ENCODE results near the gene GAB2. TPM values are rescaled to one million over a fixed set of nuclear protein-coding genes. Genes with fewer than 3 reads are reported as not detected.

Gene GAB2
- total RNA-seq, 6 experiments from 2014 or later, result 3.8 to 10.2 (median 4.5) TPM

DNA sequence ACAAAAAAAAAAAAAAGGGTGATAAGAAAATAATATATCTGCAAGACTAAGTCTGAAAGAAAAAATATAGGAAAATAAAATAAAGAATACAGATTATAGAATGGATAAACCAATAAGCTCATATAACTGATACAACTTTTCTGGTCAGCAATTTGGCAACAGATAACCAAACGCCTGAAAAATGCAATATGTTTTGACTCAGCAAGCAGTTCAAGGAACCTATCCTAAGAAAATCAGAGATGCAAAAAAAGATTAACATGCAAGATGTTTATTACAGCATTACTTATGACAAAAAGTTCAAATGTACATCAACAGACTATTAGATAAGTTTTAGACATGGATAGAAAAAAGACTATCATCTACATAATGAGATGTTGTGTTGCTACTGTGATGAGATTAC is 27.1 kb upstream of the GAB2 start:
- H3K4me3 ChIP-seq, result no peak overlapping the region
- no peaks in the 10 kb centered on the region for H3K4me1 ChIP-seq
- ATAC-seq (no peak), DNase-seq (no peak)
- 80% methylated on average over 1 of the region's 1 CpG for WGBS (ENCODE audit: insufficient coverage, low coverage, low lambda C conversion rate, missing lambda C conversion rate)
- TF ChIP-seq POLR2A (IDR thresholded peaks at IDR 0.05), result no peak
- TF ChIP-seq, protein P1, sequence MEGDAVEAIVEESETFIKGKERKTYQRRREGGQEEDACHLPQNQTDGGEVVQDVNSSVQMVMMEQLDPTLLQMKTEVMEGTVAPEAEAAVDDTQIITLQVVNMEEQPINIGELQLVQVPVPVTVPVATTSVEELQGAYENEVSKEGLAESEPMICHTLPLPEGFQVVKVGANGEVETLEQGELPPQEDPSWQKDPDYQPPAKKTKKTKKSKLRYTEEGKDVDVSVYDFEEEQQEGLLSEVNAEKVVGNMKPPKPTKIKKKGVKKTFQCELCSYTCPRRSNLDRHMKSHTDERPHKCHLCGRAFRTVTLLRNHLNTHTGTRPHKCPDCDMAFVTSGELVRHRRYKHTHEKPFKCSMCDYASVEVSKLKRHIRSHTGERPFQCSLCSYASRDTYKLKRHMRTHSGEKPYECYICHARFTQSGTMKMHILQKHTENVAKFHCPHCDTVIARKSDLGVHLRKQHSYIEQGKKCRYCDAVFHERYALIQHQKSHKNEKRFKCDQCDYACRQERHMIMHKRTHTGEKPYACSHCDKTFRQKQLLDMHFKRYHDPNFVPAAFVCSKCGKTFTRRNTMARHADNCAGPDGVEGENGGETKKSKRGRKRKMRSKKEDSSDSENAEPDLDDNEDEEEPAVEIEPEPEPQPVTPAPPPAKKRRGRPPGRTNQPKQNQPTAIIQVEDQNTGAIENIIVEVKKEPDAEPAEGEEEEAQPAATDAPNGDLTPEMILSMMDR (IDR thresholded peaks at IDR 0.05), result no peak
- no peaks in the 10 kb centered on the region for H3K27me3 ChIP-seq
- intact Hi-C loops (cut with DNase I), result no loop called here
- H3K36me3 ChIP-seq, result no peaks in the 10 kb centered on the region
- no peak overlapping the region for H3K27ac ChIP-seq
- H3K9me3 ChIP-seq, result no peaks in the 10 kb centered on the region

GRCh38 chr11:78441956-78442355 is 24.3 kb upstream of the GAB2 start:
- WGBS (ENCODE audit: insufficient coverage, low coverage, low lambda C conversion rate, missing lambda C conversion rate), result 78% methylated on average over 4 of the region's 4 CpGs
- H3K36me3 ChIP-seq, result no peaks in the 10 kb centered on the region
- H3K27me3 ChIP-seq, result no peaks in the 10 kb centered on the region
- H3K27ac ChIP-seq, result no peak overlapping the region
- ATAC-seq, result no peak
- intact Hi-C loops (cut with DNase I), result no loop called here
- no peaks in the 10 kb centered on the region for H3K9me3 ChIP-seq
- no peak overlapping the region for H3K4me3 ChIP-seq
- TF ChIP-seq, protein P1 (IDR thresholded peaks at IDR 0.05), result no peak
- TF ChIP-seq POLR2A (IDR thresholded peaks at IDR 0.05), result no peak
- no peaks in the 10 kb centered on the region for H3K4me1 ChIP-seq
- DNase-seq, result no peak

DNA sequence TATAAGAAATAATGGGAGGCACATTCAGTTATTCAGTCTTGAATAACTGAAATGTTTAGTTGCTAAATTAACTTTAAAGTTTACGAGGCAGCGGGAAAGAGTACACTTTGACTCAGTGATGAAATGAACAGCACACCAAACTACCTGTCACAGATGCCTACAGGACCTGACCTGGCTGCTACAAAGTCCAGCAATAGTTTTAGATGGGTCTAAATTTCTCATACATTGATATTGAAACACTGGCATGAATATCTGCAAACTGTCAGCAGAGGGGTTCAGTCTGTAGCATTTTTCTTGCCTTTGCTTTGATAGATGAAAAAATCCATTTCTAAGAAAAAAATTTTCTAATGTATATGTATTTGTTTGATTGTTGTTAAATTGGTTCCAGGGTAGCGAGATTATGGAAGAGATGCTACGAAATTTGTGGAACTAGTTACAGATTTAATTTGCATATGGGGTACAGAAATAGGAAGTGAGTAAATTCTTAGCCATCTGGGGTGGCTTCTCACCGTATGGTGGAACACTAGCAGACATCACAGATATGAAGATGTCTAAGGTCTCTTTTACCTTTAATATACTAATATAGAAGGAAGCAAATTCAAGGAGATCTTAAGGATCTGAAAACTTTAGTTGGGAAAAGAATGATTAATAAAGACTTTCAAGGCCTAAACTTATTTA is 20.8 kb upstream of the GAB2 start:
- TF ChIP-seq, protein P1 (IDR thresholded peaks at IDR 0.05), result no peak
- TF ChIP-seq POLR2A (IDR thresholded peaks at IDR 0.05), result no peak
- H3K4me3 ChIP-seq, result no peak overlapping the region
- no peaks in the 10 kb centered on the region for H3K4me1 ChIP-seq
- DNase-seq (no peak), ATAC-seq (no peak)
- no peaks in the 10 kb centered on the region for H3K27me3 ChIP-seq
- H3K9me3 ChIP-seq, result no peaks in the 10 kb centered on the region
- no peak overlapping the region for H3K27ac ChIP-seq
- no peaks in the 10 kb centered on the region for H3K36me3 ChIP-seq
- WGBS (ENCODE audit: insufficient coverage, low coverage, low lambda C conversion rate, missing lambda C conversion rate), result 56% methylated on average over 5 of the region's 5 CpGs
- intact Hi-C loops (cut with DNase I), result no loop called here

DNA sequence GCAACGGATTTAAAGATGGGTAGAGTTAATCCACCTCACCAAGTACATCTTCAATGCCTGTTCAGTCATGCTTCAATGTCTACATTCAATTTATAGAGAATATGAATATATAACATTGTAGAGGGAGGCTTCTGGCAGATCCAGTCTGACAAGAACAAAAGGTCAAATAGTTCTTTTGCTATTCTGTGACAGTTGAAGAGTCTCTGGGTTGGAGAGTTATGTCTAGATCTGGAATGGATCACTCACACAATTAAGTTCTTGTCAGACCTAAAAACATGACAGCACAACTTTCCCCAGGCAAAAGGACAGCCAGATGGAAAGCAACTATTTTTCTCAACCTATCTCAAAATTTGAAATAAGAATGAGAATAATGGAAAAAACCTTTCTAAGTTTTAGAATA is 15.3 kb upstream of the GAB2 start:
- 87% methylated on average over 1 of the region's 1 CpG for WGBS (ENCODE audit: insufficient coverage, low coverage, low lambda C conversion rate, missing lambda C conversion rate)

More for the DNA sequence above, 15.3 kb upstream of the GAB2 start:
- Histone ChIP-seq H3K36me3 (no peaks in the 10 kb centered on the region), H3K9me3 (no peaks in the 10 kb centered on the region), H3K27me3 (no peaks in the 10 kb centered on the region), H3K4me3 (no peak overlapping the region), H3K4me1 (no peaks in the 10 kb centered on the region), H3K27ac (no peak overlapping the region)
- DNase-seq (no peak), ATAC-seq (no peak)
- TF ChIP-seq, protein P1 (IDR thresholded peaks at IDR 0.05), result no peak
- TF ChIP-seq POLR2A (IDR thresholded peaks at IDR 0.05), result no peak
- intact Hi-C loops (cut with DNase I), result no loop called here
